Measurements from ENCODE around the gene CCNYL1. TPM values are rescaled to one million over a fixed set of nuclear protein-coding genes. Genes with fewer than 3 reads are reported as not detected.
"Not testable (repeated sequence)": the region's sequence is repeated elsewhere in the genome, so short reads cannot be mapped to it uniquely, and the experiment has no call there.

Gene CCNYL1
- total RNA-seq, 1 experiment from 2014 or later = 43.0 TPM

GRCh38 chr2:207694811-207695281, 16.6 kb upstream of the CCNYL1 start:
- no peak for DNase-seq (ENCODE audit: low spot score)
- in situ Hi-C loops (cut with HindIII; ENCODE audit: low sequenced_read_pairs) = no loop called here

DNA sequence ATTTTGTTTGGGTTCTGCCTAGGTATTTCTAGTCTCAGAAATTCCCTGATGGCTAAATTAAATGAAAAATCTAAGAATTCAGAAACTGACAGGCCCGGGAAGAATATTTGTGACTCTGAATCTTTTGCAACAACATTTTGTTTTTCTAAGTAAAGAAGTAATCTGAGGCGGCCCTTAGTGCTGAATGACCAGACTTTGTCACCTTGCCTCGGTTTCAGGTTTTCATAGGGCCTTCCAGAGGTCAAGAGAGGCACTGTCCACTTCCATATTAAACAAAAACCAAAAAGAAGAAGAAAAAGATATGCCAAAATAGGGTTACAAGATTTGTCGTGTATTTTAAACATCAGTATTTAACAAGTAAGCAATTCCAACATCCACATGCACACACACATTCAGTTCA, 16.1 kb upstream of the CCNYL1 start:
- no peak for DNase-seq (ENCODE audit: low spot score)
- in situ Hi-C loops (cut with HindIII; ENCODE audit: low sequenced_read_pairs) = no loop called here

GRCh38 chr2:207696911-207697310, 14.5 kb upstream of the CCNYL1 start:
- DNase-seq (ENCODE audit: low spot score); in situ Hi-C loops (cut with HindIII; ENCODE audit: low sequenced_read_pairs): not testable (repeated sequence)

DNA sequence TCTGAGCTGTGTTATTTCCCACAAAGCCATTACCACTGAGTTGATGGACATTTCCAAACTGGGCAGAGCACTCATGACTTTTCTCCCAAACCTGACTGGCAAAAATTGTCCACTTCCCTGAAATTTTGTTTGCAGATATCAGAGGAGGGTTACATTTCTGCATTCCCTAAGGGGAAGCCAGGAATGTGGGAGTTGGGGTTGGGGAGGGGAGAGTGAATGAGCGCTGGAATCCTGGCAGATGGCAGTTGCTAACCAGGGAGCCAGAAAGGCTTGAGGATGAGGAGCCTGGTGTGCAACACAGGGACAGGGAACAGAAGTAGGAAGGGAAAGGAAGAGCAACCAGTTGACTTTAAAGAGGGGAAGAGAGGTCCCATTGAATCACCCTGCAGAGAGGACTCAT, 14.0 kb upstream of the CCNYL1 start:
- DNase-seq (ENCODE audit: low spot score) = no peak
- in situ Hi-C loops (cut with HindIII; ENCODE audit: low sequenced_read_pairs) = no loop called here

DNA sequence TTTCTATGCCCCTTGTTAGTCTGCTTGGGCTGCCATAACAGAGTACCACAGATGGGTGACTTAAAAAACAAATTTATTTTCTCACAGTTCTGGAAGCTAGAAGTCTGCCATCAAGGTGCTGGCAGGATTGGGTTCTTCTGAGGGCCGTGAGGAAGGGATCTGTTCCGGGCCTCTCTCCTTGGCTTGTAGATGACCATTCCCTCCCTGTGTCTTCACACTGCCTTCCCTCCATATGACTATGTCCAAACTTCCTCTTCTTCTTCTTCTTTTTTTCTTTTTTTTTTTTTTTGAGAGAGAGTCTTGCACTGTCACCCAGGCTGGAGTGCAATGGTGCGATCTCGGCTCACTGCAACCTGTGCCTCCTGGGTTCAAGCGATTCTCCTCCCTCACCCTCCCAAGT, 13.1 kb upstream of the CCNYL1 start:
- in situ Hi-C loops (cut with HindIII; ENCODE audit: low sequenced_read_pairs) = no loop called here
- no peak for DNase-seq (ENCODE audit: low spot score)

DNA sequence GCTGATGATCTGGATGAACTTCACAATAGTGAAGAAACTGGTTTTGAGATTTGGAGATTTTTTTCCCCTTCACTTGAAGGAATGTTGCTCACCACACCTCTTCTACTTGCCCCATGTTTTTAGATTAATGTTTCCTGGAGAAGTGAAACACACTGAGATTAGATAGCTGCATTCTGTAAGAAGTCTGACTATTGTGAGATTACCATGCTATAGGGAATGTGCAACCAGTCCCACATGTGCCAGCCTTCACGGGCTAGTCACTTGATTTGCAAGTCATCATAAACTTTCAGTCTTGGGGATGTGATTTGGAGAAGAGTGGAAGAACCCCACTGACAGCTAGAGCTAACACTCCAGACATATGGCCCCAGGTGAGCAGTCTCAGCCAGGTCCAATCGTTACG, 7.4 kb upstream of the CCNYL1 start:
- no peak for DNase-seq (ENCODE audit: low spot score)
- in situ Hi-C loops (cut with HindIII; ENCODE audit: low sequenced_read_pairs) = no loop called here

- in situ Hi-C loops (cut with HindIII; ENCODE audit: low sequenced_read_pairs) = no loop called here
- DNase-seq (ENCODE audit: low spot score) = no peak
Measured at GRCh38 chr2:207704671-207705070, 6.8 kb upstream of the CCNYL1 start.

DNA sequence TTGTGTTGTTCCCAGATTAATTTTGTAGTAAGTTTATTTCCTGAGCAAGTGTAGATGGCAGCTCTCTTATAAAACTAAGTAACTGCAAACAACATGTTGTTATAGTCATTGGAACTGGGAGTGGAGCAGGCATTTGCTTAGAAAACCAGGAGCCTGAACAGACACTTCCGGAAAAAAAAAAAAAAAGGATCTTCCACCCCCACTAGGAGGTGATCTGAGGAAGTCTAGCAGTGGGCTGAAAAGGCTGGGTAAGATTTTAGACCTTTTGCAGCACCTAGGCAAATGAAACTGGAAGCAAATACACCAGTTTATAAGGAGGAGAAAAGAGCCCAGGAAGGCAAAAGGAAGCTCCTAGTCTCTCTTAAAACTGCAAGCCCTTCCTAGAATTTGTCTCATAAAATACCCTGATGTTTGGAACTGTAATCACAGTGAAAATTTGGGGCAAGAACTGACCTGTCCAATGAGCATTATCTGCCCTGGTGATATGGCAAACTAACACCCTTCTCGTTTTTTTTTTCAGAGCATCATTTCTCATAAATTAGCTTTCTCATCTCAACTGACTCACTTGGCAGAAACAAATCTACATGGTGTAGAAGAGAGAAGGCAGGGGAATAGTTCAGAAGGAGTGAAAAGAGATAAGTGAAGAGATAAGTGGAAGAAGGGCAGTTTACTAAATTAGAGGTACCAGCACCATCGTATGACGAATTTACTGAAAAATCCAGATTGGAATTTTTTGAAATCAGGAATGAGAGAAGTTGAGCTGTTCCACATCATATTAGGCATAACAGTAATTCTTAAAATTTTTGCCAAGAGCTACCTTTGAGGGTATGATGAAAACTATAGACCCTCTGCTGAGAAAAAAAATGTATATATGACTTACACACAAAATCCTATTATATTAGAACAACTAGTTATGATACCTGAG, 4.2 kb upstream of the CCNYL1 start:
- in situ Hi-C loops (cut with HindIII; ENCODE audit: low sequenced_read_pairs) = no loop called here
- no peak for DNase-seq (ENCODE audit: low spot score)

DNA sequence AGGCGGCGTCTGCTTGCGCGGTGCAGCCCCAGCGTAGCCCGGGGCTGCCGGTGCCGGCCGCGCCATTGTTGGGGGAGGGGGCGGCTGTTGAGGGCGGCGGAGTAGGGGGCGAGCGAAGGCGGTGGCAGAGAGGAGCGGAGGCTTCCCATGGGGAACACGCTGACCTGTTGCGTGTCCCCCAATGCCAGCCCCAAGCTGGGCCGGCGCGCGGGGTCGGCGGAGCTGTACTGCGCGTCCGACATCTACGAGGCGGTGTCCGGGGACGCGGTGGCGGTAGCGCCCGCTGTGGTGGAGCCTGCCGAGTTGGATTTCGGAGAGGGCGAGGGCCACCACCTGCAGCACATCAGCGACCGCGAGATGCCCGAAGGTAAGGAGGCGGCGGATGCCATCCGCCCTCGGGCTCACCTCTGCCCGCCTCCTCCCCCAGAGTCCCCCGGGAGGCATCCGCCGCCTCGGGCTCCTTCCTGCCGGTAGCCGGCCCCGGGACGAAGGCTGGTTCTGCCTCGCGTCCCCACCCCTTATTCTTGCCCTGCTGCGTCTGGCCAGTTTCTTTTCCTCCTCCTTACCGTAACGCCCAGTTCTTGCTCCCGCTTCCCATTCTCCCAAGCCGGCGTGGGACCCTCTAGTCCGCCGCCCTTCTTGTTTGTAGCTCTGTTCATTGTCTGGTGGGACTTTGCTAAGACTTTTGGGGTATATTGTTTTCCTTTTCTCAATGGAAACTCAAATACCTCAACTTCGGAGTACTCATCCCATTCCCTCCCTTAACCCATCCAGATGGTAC, 500 bp downstream of the CCNYL1 start:
- peak; percentile 26 for DNase-seq (ENCODE audit: low spot score)
- in situ Hi-C loops (cut with HindIII; ENCODE audit: low sequenced_read_pairs) = no loop called here

DNA sequence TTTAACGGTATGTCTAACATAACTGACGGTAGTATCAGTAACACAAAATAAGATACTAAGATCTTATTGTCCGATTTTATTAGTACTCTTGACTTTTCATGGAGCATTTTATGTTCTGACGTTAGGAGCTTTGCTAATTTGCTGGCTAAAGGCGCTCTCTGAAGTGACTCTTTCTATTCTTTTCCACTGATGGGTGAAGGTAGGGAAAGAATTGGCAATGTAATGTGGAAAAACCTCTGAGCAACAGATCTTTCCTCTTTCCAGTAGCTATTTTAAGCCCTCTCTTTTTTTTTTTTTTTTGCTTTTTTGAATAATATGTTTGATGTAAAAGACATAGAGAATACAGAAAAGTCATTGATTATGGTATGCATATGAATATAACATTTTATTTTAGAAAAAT, 4.6 kb downstream of the CCNYL1 start:
- in situ Hi-C loops (cut with HindIII; ENCODE audit: low sequenced_read_pairs) = no loop called here
- DNase-seq (ENCODE audit: low spot score) = no peak

DNA sequence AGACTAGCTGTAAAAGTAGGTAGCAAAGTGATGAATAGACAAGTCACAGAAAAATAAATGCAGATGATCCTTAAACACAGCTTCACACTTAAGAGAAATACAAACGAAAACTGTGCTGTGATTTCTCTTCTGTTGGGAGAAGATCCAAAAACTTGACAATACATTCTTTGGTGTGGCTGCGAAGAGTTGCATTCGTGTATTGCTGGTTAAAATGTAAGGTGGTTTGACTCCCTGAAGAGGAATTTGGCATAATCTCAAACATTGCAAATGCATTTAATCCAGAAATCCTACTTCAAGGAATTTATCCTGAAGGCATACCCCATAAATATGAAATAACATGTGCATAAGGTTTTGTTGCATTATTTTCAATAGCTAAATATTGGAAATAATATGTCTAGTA, 7.1 kb downstream of the CCNYL1 start:
- in situ Hi-C loops (cut with HindIII; ENCODE audit: low sequenced_read_pairs) = no loop called here
- no peak for DNase-seq (ENCODE audit: low spot score)

DNA sequence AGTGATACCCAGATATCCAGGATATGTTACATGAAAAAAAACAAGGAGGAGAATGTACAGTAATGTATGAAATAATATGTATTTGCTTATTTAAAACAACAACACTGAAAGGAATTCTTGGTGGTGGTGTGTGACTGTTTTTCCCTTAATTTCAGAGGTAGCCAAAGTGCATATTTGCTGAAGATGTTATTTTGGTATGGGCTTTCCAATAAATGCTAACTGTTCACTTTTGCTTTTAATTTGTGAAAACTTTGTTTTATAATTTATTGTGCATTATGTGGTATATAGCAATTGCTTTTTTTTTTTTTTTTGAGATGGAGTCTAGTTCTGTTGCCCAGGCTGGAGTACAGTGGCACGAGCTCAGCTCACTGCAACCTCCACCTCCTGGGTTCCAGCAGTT, 7.6 kb downstream of the CCNYL1 start:
- in situ Hi-C loops (cut with HindIII; ENCODE audit: low sequenced_read_pairs) = no loop called here
- DNase-seq (ENCODE audit: low spot score) = no peak

DNA sequence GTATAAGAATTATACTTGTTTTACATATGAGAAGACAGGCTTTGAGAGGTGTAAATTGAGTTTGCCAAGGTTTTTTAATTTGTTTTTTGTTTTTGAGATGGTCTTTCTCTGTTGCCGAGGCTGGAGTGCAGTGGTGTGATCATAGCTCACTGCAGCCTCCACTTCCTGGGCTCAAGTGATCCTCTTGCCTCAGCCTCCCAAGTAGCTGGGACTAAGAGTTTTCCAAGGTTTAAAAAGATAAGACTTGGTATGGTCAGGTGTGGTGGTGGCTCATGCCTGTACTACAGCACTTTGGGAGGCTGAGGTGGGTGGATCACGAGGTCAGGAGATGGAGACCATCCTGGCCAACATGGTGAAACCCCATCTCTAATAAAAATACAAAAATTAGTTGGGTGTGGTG, 8.2 kb downstream of the CCNYL1 start:
- in situ Hi-C loops (cut with HindIII; ENCODE audit: low sequenced_read_pairs); DNase-seq (ENCODE audit: low spot score): not testable (repeated sequence)

DNA sequence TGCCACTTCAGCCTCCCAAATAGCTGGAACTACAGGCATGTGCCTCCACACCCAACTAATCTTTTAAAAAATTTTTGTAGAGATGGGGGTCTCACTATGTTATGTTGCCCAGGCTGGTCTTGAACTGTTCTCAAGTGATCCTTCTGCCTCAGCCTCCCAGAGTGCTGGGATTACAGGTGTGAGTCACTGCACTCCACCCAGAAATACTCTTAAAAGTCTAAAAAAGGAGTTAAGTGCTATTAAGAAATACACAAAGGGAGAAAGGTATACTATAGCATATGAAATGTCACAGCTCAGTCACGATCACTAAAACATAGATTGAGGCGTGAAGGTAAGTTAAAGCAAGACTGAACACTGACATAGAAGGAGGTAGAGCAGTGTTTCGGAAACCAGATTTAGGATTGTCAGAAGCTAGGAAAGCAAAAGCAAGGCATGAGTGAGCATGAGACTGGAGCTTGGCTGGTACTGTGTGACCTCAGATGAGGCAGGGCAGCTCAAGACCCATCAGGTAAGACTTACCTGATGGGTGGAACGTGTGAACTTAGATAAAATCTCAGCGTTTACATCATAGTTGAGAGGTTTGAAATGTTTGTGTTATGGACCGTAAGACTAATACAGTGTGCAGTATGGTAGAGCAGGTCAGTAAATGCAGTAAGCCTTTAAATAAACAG, 9.2 kb downstream of the CCNYL1 start:
- in situ Hi-C loops (cut with HindIII; ENCODE audit: low sequenced_read_pairs) = no loop called here
- DNase-seq (ENCODE audit: low spot score) = no peak

- DNase-seq (ENCODE audit: low spot score) = no peak
- in situ Hi-C loops (cut with HindIII; ENCODE audit: low sequenced_read_pairs) = no loop called here
Measured at GRCh38 chr2:207722773-207723424, 11.5 kb downstream of the CCNYL1 start.

DNA sequence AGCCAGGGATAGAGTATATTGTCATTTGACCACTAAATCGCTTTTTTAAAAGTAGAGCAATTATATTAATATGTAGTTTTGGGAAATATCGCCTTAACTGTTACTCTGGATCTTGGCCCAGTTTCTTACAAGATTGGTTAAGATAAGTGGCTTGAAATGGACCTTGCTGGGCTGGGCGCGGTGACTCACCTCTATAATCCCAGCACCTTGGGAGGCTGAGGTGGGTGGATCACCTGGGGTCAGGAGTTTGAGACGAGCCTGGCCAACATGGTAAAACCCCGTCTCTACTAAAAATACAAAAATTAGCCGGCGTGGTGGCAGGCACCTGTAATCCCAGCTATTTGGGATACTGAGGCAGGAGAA, 12.0 kb downstream of the CCNYL1 start:
- DNase-seq (ENCODE audit: low spot score); in situ Hi-C loops (cut with HindIII; ENCODE audit: low sequenced_read_pairs): not testable (repeated sequence)

DNA sequence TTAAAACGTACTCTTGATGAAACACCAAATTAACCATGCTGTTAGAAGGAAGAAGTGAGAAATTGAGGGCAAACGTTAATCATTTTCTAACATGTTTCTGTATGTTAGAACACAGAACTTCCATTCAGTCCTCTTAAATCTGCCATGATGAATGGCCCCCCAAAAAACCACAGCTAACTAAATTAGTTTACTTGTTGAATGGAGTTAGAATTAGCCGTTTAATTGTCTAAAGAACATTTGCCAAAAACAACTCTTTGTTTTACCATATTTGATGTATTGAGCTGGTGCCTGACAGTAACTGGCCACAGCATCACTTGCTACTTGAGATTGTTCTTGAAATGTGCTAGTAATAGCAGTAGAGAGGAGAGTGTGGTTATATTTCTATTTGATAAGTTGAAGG, 12.7 kb downstream of the CCNYL1 start:
- no peak for DNase-seq (ENCODE audit: low spot score)
- in situ Hi-C loops (cut with HindIII; ENCODE audit: low sequenced_read_pairs) = no loop called here

DNA sequence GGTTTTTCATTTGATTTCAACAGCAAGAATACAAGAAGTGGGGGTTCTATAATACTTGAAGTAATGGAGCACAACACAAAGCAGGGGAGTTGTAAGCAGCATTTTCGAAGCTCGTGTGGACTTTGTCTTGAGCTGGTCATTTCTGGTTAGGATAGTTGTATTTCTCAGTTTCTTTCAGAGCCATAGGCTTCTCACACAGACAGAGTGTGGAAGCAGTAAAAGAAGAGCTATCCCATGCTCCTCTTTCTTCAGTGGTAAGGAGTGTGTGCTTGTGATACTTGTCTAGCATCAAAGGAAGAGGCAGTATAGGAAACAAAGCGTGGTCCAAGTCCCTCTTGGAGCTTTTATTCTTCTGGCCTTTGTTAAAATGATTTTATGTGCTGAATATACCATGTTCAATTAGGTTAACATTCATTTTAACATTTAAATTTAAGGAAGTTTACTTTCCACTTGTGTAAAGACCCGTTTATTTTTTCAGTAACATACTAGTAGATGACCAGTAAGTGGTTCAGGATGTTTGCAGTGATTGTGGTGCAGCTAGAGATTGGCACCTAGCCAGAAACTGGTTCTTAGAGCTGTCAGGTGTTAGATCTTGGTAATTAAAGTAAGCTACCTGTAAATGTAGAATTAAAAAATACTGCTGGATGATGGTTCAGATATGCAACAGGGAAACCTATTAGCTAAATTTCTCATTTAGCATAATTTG, 14.6 kb downstream of the CCNYL1 start:
- DNase-seq (ENCODE audit: low spot score) = peak; percentile 47
- in situ Hi-C loops (cut with HindIII; ENCODE audit: low sequenced_read_pairs) = loop anchor here (25.0 kb wide), 1 partner anchor 336 kb away; no protein-coding TSS in a partner anchor

- in situ Hi-C loops (cut with HindIII; ENCODE audit: low sequenced_read_pairs) = loop anchor here (25.0 kb wide), 1 partner anchor 335 kb away; no protein-coding TSS in a partner anchor
- DNase-seq (ENCODE audit: low spot score) = no peak
Measured at GRCh38 chr2:207727261-207727660, 15.8 kb downstream of the CCNYL1 start.

Data from G401 (cell line).